HCEC 1CT (cell line): Measurements from ENCODE around the gene STAT1.

Source experiments
- DNase-seq: peaks from one replicate; pipeline ENCODE4 v3.0.0-alpha.2; 2017

The STAT1 gene

GRCh38 chr2:190948671-190949070 lies 65.3 kb downstream of the STAT1 start:
- peak; percentile 44 for DNase-seq

GRCh38 chr2:190947711-190948251 lies 66.2 kb downstream of the STAT1 start:
- DNase-seq: peak; percentile 82

- no peak for DNase-seq
These were observed 66.8 kb downstream of the STAT1 start for GRCh38 chr2:190947141-190947540.

GRCh38 chr2:190943706-190944105 lies 70.3 kb downstream of the STAT1 start:
- no peak for DNase-seq

- DNase-seq: no peak
These were observed 71.3 kb downstream of the STAT1 start for GRCh38 chr2:190942697-190943096.

GRCh38 chr2:190941571-190941970 lies 72.4 kb downstream of the STAT1 start:
- no peak for DNase-seq

GRCh38 chr2:190940454-190940853 lies 73.5 kb downstream of the STAT1 start:
- DNase-seq: no peak

GRCh38 chr2:190938771-190939335 lies 75.1 kb downstream of the STAT1 start:
- peak; percentile 24 for DNase-seq

GRCh38 chr2:190935054-190935453 lies 78.9 kb downstream of the STAT1 start:
- no peak for DNase-seq

- no peak for DNase-seq
These were observed 80.6 kb downstream of the STAT1 start for GRCh38 chr2:190933361-190933760.

- no peak for DNase-seq
These were observed 81.5 kb downstream of the STAT1 start for GRCh38 chr2:190932514-190932913.

GRCh38 chr2:190930411-190930810 lies 83.6 kb downstream of the STAT1 start:
- DNase-seq: no peak

- DNase-seq: no peak
These were observed 84.1 kb downstream of the STAT1 start for GRCh38 chr2:190929919-190930318.

- DNase-seq: no peak
These were observed 86.7 kb downstream of the STAT1 start for GRCh38 chr2:190927301-190927700.

- DNase-seq: no peak
These were observed 91.6 kb downstream of the STAT1 start for GRCh38 chr2:190922376-190922775.

GRCh38 chr2:190920085-190920484 lies 93.9 kb downstream of the STAT1 start:
- DNase-seq: no peak
